Measurements from ENCODE around the gene SNX17. TPM values are rescaled to one million over a fixed set of nuclear protein-coding genes. Genes with fewer than 3 reads are reported as not detected.

The SNX17 gene
- total RNA-seq, 2 experiments from 2014 or later, result 113 to 116 TPM

DNA sequence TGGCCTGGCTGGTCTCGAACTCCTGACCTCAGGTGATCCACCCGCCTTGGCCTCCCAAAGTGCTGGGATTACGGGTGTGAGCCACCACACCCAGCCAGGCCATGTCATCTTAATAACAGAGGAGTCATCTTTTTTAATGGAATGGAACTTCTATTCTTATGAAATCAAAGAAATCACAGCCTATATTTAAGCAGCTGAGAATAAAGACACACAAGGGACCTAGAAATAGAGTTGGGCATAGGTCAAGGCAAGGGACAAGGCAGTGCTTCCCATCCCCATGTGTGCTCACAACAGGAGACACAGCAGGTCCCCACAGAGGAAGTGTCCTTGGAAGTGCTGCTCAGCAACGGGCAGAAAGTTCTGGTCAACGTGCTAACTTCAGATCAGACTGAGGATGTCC lies 3.2 kb downstream of the SNX17 start:
- Mint-ChIP-seq H3K27me3 (no peaks in the 10 kb centered on the region), H3K4me1 (peaks cover 31% of the 10 kb centered on the region), H3K36me3 (peaks cover 30% of the 10 kb centered on the region), H3K27ac (peak overlapping the region; percentile 98), H3K9me3 (no peaks in the 10 kb centered on the region), H3K4me3 (no peak overlapping the region)
- ATAC-seq (ENCODE audit: low read depth) (no peak), DNase-seq (no peak)
- POLR2A ChIA-PET, result no interaction called here

DNA sequence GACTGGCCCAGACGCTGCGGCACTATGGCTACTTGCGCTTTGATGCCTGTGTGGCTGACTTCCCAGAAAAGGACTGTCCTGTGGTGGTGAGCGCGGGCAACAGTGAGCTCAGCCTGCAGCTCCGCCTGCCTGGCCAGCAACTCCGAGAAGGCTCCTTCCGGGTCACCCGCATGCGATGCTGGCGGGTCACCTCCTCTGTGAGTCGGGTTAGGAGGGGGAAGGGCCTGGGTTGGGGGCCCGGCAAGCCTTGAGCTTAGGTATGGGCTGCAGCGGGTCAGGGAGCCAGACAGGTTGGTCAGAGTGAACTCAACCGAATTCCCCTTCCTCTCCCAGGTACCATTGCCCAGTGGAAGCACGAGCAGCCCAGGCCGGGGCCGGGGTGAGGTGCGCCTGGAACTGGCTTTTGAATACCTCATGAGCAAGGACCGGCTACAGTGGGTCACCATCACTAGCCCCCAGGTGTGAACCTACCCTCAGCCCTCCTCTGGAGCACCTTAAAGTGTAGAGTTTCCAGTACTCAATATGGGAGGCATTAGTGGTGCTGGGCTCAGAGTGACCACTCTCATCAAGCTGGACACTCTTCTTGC lies 5.2 kb downstream of the SNX17 start:
- Mint-ChIP-seq H3K27me3 (no peaks in the 10 kb centered on the region), H3K36me3 (peaks cover 29% of the 10 kb centered on the region), H3K4me3 (no peak overlapping the region), H3K27ac (no peak overlapping the region), H3K9me3 (no peaks in the 10 kb centered on the region), H3K4me1 (peaks cover 36% of the 10 kb centered on the region)
- POLR2A ChIA-PET, result no interaction called here
- DNase-seq, result no peak
- ATAC-seq (ENCODE audit: low read depth), result no peak

DNA sequence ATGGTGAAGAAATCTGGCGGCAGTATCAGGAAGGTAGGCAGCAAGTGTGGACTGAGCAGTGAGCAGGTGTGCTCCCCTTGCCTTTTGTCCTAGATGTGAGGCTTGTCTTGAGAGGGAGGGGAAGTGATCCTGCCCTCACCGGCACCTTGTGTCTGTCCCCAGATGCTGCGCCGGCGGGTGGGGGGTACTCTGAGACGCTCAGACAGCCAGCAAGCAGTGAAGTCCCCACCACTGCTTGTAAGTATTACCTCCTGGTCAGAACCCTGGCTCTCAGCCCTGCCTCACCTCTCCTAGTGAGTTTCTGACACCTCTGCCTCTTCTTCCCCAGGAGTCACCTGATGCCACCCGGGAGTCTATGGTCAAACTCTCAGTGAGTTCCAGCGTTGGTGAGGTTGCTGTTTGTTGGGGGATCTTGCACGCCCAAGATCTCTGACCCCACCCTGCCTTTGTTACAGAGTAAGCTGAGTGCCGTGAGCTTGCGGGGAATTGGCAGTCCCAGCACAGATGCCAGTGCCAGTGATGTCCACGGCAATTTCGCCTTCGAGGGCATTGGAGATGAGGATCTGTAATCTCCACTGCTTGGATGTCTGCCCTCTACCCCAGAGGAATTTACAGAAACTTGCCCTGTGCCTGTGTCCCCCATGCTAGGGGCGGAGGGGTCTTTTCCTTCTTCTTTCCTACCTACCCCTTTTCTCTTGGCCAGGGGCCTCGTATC lies 5.9 kb downstream of the SNX17 start:
- H3K36me3 Mint-ChIP-seq, result peaks cover 31% of the 10 kb centered on the region
- DNase-seq (no peak), ATAC-seq (ENCODE audit: low read depth) (no peak)
- peaks cover 36% of the 10 kb centered on the region for H3K4me1 Mint-ChIP-seq
- no peak overlapping the region for H3K27ac Mint-ChIP-seq
- POLR2A ChIA-PET, result no interaction called here
- no peak overlapping the region for H3K4me3 Mint-ChIP-seq
- H3K27me3 Mint-ChIP-seq, result no peaks in the 10 kb centered on the region
- H3K9me3 Mint-ChIP-seq, result no peaks in the 10 kb centered on the region

DNA sequence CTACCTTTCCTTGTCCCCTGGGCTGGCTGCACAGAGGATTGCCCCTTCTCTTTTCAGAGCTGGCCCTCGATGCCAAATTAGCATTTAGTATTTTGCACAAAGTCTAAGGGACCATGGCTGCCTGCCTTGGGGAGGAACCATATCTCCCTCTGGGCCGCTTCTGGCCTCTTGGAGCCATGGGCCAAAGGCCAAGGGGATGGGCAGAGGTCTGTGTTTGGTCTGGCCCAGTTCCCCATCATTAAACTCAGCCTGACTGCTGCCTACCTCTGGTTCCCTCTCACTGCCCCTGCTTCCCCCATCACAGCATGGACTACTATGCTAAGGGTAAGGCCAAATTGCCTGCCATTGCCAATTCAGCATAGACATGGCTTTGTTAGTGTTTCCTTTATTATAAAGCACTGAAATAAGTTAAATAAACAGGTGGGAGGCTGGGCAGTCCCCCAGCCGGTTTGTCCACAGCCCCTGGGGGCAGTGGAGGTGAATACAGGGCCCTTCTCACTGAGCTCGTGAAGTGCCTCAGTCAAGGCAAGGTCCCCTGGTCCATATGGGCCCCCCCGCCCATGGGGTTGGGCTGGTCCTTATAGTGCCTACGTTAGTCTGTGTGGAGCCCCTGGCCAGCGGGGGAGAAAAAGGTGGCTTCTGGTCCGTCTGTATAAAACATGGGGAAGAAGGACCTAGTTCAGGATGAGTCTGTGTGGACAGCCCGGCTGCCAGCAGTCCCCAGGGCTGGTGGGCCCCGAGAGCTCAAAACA lies 6.6 kb downstream of the SNX17 start:
- H3K36me3 Mint-ChIP-seq, result peaks cover 29% of the 10 kb centered on the region
- H3K27me3 Mint-ChIP-seq, result no peaks in the 10 kb centered on the region
- ATAC-seq (ENCODE audit: low read depth), result no peak
- H3K4me1 Mint-ChIP-seq, result peaks cover 30% of the 10 kb centered on the region
- H3K27ac Mint-ChIP-seq, result no peak overlapping the region
- POLR2A ChIA-PET, result interaction anchor here (0.8 kb wide), 1 partner anchor 23 kb away, joined by 6 read pairs; no protein-coding TSS in a partner anchor
- H3K9me3 Mint-ChIP-seq, result no peaks in the 10 kb centered on the region
- DNase-seq, result no peak
- no peak overlapping the region for H3K4me3 Mint-ChIP-seq

DNA sequence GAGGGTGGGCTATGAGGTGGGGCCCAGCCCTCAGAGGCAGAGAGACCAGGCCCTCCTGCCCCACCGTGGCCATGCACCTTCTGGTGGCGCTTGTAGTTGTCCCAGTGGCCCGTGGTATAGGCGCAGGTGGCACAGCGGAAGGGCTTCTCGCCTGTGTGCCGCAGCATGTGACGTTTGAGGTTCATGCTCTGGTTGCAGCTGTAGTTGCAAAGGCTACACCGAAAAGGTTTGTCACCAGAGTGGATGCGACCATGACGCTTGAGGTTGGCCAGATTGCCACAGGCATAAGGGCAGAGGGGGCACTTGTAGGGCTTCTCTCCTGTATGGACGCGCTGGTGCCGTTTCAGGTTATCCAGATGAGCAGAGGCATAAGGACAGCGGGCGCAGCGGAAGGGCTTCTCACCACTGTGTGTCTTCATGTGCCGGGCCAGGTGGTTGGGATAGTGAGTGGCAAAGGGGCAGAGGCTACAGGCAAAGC lies 7.2 kb downstream of the SNX17 start:
- H3K27ac Mint-ChIP-seq, result peak overlapping the region; percentile 51
- no peaks in the 10 kb centered on the region for H3K9me3 Mint-ChIP-seq
- peaks cover 26% of the 10 kb centered on the region for H3K36me3 Mint-ChIP-seq
- DNase-seq, result no peak
- POLR2A ChIA-PET, result interaction anchor here (0.8 kb wide), 1 partner anchor 24 kb away, joined by 6 read pairs; no protein-coding TSS in a partner anchor
- no peak for ATAC-seq (ENCODE audit: low read depth)
- no peak overlapping the region for H3K4me3 Mint-ChIP-seq
- peaks cover 24% of the 10 kb centered on the region for H3K4me1 Mint-ChIP-seq
- no peaks in the 10 kb centered on the region for H3K27me3 Mint-ChIP-seq

DNA sequence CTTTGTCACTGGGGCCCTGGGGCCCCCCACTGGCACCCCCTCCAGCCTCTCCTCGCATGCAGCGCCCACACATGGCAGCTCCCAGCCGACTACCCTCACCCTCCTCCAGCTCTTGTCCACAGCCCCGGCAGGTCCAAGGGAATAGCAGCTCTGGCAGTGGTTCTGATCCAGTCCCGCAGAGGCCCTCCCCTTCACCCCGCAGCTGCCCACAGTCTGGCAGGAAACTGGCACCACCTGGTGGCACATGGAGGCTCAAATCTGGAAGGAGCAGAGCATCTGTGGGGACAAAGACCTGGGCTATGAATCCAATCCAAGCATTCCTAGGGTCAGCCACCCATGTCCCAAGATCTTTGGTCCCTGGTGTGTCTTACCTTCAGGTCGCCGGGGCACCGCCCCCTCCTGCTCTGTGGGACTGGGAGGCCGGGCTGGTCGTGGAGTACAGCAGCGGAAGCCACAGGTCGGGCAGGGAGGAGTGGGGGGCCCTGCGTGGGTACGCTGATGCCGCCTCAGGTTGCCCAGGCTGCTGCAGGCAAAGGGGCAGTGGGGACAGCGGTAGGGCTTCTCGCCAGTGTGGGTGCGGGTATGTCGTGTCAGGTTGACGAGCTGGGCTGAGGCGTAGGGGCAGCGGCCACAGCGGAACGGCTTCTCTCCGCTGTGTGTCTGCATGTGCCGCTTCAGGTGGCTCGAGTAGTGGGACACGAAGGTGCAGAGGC lies 7.8 kb downstream of the SNX17 start:
- no peak for ATAC-seq (ENCODE audit: low read depth)
- H3K4me1 Mint-ChIP-seq, result peaks cover 20% of the 10 kb centered on the region
- no peak for DNase-seq
- H3K27ac Mint-ChIP-seq, result no peak overlapping the region
- H3K4me3 Mint-ChIP-seq, result no peak overlapping the region
- peaks cover 22% of the 10 kb centered on the region for H3K36me3 Mint-ChIP-seq
- no peaks in the 10 kb centered on the region for H3K9me3 Mint-ChIP-seq
- H3K27me3 Mint-ChIP-seq, result no peaks in the 10 kb centered on the region
- POLR2A ChIA-PET, result interaction anchor here (2.6 to 3.5 kb wide), 2 partner anchors 50 to 52 kb away, joined by 12 to 20 read pairs; partner anchors contain the start of gene NRBP1

DNA sequence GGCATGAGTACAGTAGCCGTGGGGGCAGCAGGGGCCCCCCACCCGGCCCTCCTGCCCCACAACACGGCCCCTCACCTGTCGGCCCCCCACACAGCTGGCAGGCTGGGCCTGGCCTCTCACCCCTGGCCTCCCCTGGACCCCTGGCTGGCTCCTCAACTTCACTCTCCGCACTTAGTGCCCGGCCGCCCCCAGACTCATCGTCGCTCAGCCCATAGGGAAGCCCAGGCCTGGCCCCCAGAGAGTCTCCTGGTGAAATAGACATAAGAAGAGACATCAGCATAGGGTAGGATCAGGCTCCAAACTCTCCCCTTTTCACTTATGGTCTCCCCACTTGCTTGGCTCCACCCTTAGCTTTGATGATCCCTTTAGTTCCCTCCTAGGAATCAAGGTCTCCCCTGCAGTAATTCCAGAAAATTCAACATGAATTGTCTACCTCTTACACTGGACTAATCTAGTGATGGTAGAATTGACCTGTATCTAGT lies 8.4 kb downstream of the SNX17 start:
- peak overlapping the region; percentile 87 for H3K27ac Mint-ChIP-seq
- H3K4me3 Mint-ChIP-seq, result peak overlapping the region; percentile 79
- no peaks in the 10 kb centered on the region for H3K27me3 Mint-ChIP-seq
- POLR2A ChIA-PET, result interaction anchor here (1.3 to 3.5 kb wide), 7 partner anchors 8 to 116 kb away, joined by 3 to 55 read pairs (median 15); partner anchors contain the start of genes EIF2B4, FNDC4, GTF3C2 and NRBP1
- H3K9me3 Mint-ChIP-seq, result no peaks in the 10 kb centered on the region
- DNase-seq (no peak), ATAC-seq (ENCODE audit: low read depth) (no peak)
- H3K36me3 Mint-ChIP-seq, result peaks cover 21% of the 10 kb centered on the region
- peaks cover 16% of the 10 kb centered on the region for H3K4me1 Mint-ChIP-seq

DNA sequence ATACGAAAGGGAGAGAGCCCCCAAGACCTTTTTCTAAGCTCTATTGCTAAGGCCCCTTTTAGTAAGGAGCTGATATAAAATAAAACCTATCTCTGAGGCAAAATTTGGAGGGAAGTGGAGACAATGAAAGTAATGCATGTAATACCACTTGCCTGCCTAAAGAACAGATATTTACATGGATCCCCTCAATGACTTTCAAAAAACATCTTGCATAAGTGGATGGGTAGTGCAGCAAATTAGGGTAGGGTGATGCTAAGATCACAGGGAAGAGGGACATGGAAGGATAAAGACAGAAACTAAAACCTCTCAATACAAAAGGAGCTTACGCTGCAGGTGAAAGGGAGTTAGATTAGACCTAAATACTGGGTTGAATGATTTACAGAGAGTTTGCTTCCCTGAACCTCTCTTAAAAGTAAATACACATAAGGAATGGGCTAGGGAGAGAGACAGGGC lies 9.0 kb downstream of the SNX17 start:
- H3K4me3 Mint-ChIP-seq, result peak overlapping the region; percentile 79

DNA sequence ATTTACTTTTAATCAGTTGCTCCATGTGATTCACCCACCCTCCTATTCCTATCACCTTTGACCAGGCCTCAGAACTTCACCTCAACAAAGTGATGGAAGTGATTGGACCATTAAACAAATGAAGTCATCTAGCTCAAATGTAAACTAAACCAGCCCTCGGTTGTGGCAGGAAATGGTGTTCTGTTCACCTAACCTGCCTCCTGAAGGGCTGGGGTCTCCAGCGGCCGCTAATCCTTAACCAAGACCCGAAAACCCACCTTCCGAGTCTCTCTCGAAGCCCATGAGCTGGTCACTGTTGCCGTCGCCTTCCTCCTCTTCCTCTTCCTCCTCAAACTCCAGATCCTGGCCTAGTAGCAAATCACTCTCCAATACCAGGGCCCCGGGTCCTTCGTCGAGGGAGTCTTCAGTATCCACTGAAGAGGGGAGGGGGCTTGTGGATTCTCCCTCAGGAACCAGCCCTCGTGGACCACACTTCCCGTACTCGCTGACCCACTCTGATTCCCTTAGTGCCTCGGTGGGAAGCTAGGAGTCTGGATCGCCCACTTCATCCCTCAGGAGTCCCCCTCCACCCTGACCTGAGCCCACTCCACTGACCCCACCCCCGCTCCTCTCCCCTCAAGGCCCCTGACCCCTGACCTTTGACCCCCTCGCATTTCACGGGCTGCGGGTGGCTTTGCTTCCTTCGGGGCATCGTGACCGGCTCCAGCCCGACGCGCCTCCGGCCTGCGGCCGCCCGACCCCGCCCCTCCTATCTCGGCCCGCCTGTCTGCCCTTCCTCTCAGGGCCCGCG lies 9.6 kb downstream of the SNX17 start:
- peaks cover 16% of the 10 kb centered on the region for H3K4me1 Mint-ChIP-seq
- no peak for DNase-seq
- H3K36me3 Mint-ChIP-seq, result peaks cover 20% of the 10 kb centered on the region
- peak overlapping the region; percentile 87 for H3K27ac Mint-ChIP-seq
- POLR2A ChIA-PET, result interaction anchor here (0.5 to 3.5 kb wide), 18 partner anchors 10 to 1817 kb away, joined by 3 to 55 read pairs (median 4); partner anchors contain the start of genes CCDC121, EIF2B4, FNDC4 and GPN1
- ATAC-seq (ENCODE audit: low read depth), result peak; percentile 42
- H3K27me3 Mint-ChIP-seq, result no peaks in the 10 kb centered on the region
- peak overlapping the region; percentile 79 for H3K4me3 Mint-ChIP-seq
- no peaks in the 10 kb centered on the region for H3K9me3 Mint-ChIP-seq

More for the DNA sequence above, 9.0 kb downstream of the SNX17 start:
- H3K4me1 Mint-ChIP-seq, result peaks cover 16% of the 10 kb centered on the region
- DNase-seq, result no peak
- H3K27me3 Mint-ChIP-seq, result no peaks in the 10 kb centered on the region
- no peak for ATAC-seq (ENCODE audit: low read depth)
- POLR2A ChIA-PET, result interaction anchor here (0.6 to 3.5 kb wide), 14 partner anchors 9 to 1817 kb away, joined by 3 to 55 read pairs (median 6); partner anchors contain the start of genes CCDC121, EIF2B4, FNDC4 and GPN1
- peaks cover 24% of the 10 kb centered on the region for H3K36me3 Mint-ChIP-seq
- peak overlapping the region; percentile 87 for H3K27ac Mint-ChIP-seq
- H3K9me3 Mint-ChIP-seq, result no peaks in the 10 kb centered on the region

DNA sequence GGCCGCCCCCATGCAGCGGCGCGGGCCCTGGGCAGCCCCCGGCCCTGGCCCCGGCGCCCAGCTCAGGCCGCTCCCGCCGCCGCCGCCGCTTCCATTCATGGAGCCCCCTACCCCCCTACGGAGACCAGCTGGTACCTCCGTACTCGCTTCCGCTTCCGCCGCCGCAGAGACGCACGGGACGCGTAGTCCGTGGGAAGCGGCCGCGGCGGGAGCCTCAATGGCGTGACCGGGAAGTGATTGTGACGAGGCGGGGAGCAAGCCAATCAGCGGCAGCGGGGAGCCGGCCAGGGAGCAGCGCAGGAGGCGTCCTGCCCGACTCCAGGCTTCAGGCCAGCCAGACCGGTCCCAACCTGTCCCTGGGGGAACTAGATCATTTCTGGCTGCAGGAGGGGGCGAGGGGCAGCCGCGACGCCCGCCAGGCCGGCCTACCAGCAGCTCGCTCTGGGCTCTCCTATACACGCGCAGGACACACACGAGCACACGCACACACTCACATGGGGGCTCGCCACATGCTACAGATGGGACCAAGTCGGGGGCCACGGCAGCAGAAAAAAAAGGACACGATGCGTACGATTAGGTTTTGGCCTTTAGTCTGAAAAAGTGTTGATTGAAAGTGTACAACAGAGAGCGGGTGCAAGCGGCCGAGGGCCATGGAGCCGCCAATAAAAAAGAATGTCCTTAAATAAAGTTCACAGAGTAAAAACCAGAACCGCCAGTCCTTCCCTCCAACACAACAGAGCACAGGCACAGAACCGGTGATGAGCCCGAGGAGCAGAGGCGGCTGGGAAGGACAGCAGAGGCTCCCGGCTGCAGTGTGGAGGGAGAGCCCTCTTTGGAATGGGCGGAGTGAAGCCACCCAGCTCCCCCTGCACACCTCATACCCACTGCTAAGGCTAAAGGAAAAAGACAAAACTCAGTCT lies 10.5 kb downstream of the SNX17 start, which contains the start of gene ZNF513:
Gene ZNF513 (minus strand): TSS at position 109 of the 920 bp plus-strand sequence. CDS start 208 bp downstream, outside the sequence.
- Mint-ChIP-seq H3K36me3 (peaks cover 26% of the 10 kb centered on the region), H3K4me1 (peaks cover 16% of the 10 kb centered on the region), H3K27ac (peak within 1 kb of the TSS; percentile 87), H3K27me3 (no peaks in the 10 kb centered on the region), H3K4me3 (peak within 1 kb of the TSS; percentile 79), H3K9me3 (no peaks in the 10 kb centered on the region)
- POLR2A ChIA-PET, result interaction anchor here (0.5 to 3.5 kb wide), 13 partner anchors 10 to 283 kb away, joined by 3 to 55 read pairs (median 9); partner anchors contain the start of genes EIF2B4, GTF3C2, NRBP1 and PPM1G
- DNase-seq, result peak; percentile 90
- ATAC-seq (ENCODE audit: low read depth), result peak; percentile 89

All from activated naive CD8-positive, alpha-beta T cell treated with anti-CD3 and anti-CD28 coated beads, Interleukin-2, amount 10 ng/mL, durations not matched to agents 7 days and 5 days (primary cell).